T-helper 2 cell treated with Interferon-gamma antibody and Interleukin-4, amounts not matched to agents 100 ng/mL and 5 ng/mL, for 36 hours (primary cell): ENCODE measurements around the gene SLC2A6. TPM values are rescaled to one million over a fixed set of nuclear protein-coding genes. Genes with fewer than 3 reads are reported as not detected.
"Not testable (repeated sequence)": the region's sequence is repeated elsewhere in the genome, so short reads cannot be mapped to it uniquely, and the experiment has no call there.

Source experiments
- intact Hi-C: fragments of 100-400 bp; cut with micrococcal nuclease; formaldehyde crosslinking; loops from one replicate; pipeline ENCODE4 v1.15.1; 2023
- total RNA-seq: library from RNA; stranded (reverse); gene quantifications from 2 replicates; pipeline ENCODE4 v1.2.3, GENCODE V29; 2022

The SLC2A6 gene
- total RNA-seq, 1 donor from 2014 or later, result 2.6 TPM

- intact Hi-C loops, result no loop called here
These were observed 14.9 kb downstream of the SLC2A6 start for GRCh38 chr9:133463864-133464615.

GRCh38 chr9:133463234-133463863 lies 15.6 kb downstream of the SLC2A6 start:
- intact Hi-C loops, result no loop called here

GRCh38 chr9:133461975-133462374 lies 16.9 kb downstream of the SLC2A6 start:
- intact Hi-C loops, result no loop called here

- intact Hi-C loops, result no loop called here
These were observed 18.3 kb downstream of the SLC2A6 start for GRCh38 chr9:133460405-133461175.

- intact Hi-C loops, result loop anchor here (1.0 to 5.0 kb wide), 4 partner anchors 19 to 566 kb away; partner anchors contain the start of genes BRD3OS, REXO4, SLC2A6 and STKLD1
These were observed 19.2 kb downstream of the SLC2A6 start, which contains the start of gene CACFD1 for GRCh38 chr9:133459476-133460404. CACFD1 (plus strand) TSS chr9:133459978; CDS start chr9:133460067, 89 bp downstream.

GRCh38 chr9:133458643-133459312 lies 20.1 kb downstream of the SLC2A6 start:
- intact Hi-C loops, result loop anchor here (1.0 to 5.0 kb wide), 4 partner anchors 20 to 567 kb away; partner anchors contain the start of genes BRD3OS, REXO4, SLC2A6 and STKLD1

GRCh38 chr9:133457748-133458147 lies 21.2 kb downstream of the SLC2A6 start:
- intact Hi-C loops, result loop anchor here (2.0 to 5.0 kb wide), 2 partner anchors 21 to 40 kb away; partner anchors contain the start of genes REXO4 and SLC2A6

GRCh38 chr9:133457233-133457632 lies 21.7 kb downstream of the SLC2A6 start:
- intact Hi-C loops, result loop anchor here (5.0 kb wide), 1 partner anchor 40 kb away; the partner anchor contains the start of gene REXO4

- intact Hi-C loops, result loop anchor here (5.0 kb wide), 1 partner anchor 39 kb away; the partner anchor contains the start of gene REXO4
These were observed 22.5 kb downstream of the SLC2A6 start for GRCh38 chr9:133456409-133456808.

- intact Hi-C loops, result loop anchor here (5.0 kb wide), 1 partner anchor 39 kb away; the partner anchor contains the start of gene REXO4
These were observed 23.0 kb downstream of the SLC2A6 start for GRCh38 chr9:133455936-133456335.

GRCh38 chr9:133454943-133455673 lies 23.8 kb downstream of the SLC2A6 start:
- intact Hi-C loops, result loop anchor here (5.0 kb wide), 1 partner anchor 38 kb away; the partner anchor contains the start of gene REXO4

GRCh38 chr9:133454325-133454724 lies 24.6 kb downstream of the SLC2A6 start:
- intact Hi-C loops, result no loop called here

- intact Hi-C loops, result no loop called here
These were observed 25.2 kb downstream of the SLC2A6 start for GRCh38 chr9:133453651-133454050.

GRCh38 chr9:133452562-133452961 lies 26.3 kb downstream of the SLC2A6 start:
- intact Hi-C loops, result no loop called here

- intact Hi-C loops, result not testable (repeated sequence)
These were observed 27.0 kb downstream of the SLC2A6 start for GRCh38 chr9:133451865-133452264.

- intact Hi-C loops, result no loop called here
These were observed 29.1 kb downstream of the SLC2A6 start for GRCh38 chr9:133449760-133450159.

GRCh38 chr9:133448487-133448972 lies 30.4 kb downstream of the SLC2A6 start:
- intact Hi-C loops, result no loop called here

- intact Hi-C loops, result no loop called here
These were observed 33.5 kb downstream of the SLC2A6 start for GRCh38 chr9:133445293-133445969.
